Measurements from ENCODE around the gene POMT2. TPM values are rescaled to one million over a fixed set of nuclear protein-coding genes. Genes with fewer than 3 reads are reported as not detected.

Gene POMT2
- total RNA-seq, 2 experiments from 2014 or later, result 7.6 to 8.2 TPM

DNA sequence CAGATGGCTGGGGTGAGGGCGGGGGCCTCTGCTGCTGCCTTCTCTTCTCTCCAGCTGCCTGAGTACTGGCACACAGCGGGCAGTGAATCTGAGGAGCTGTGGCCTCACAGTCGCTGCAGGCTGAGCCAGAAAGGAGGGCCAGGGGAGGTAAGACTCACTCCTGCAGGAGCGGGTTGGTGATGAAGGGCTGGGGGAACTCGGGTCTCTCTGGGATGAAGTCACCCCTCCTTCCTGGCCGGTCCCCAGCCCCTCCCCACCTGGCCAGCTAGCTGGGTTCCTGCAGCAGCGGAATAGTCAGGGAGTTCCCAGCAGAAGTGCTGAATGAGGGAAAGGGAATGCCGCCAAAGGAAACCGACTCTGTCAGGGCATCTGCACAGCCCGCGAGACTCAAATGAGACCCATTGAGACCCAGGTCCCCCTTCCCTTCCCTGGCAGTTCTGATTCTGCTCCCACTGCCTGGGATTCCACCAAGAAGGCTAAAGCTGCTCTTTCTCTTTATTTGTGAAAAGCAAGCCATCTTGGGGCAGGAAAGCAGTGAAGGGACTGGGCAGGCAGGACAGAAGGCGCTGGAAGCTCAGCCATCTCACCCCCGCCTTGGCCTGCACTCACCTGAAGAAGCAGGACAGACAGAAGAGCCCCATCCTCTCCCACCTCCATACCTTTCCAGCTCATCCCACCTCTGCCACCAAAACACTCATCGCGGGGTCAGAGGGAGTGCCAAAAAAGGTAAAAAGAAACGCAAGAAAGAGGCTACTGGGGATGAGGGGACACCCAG is 54.9 kb downstream of the POMT2 start:
- Mint-ChIP-seq H3K9me3 (no peaks in the 10 kb centered on the region), H3K27ac (no peak overlapping the region), H3K27me3 (peaks cover 40% of the 10 kb centered on the region), H3K4me1 (ENCODE audit: low read depth) (no peaks in the 10 kb centered on the region), H3K4me3 (no peak overlapping the region), H3K36me3 (ENCODE audit: low read depth) (no peaks in the 10 kb centered on the region)
- Histone ChIP-seq H3K9me3 (ENCODE audit: control insufficient read depth in 1 of 2, insufficient read depth in 1 of 2, low read length in 2 of 2) (peaks cover 0 to 4% of the 10 kb centered on the region in 2 experiments), H3K36me3 (ENCODE audit: insufficient read depth, low read length) (no peaks in the 10 kb centered on the region), H3K27ac (ENCODE audit: low read depth in 1 of 2, low read length in 2 of 2) (no peak overlapping the region), H3K4me1 (ENCODE audit: insufficient read depth, low read length) (no peaks in the 10 kb centered on the region), H3K27me3 (ENCODE audit: control insufficient read depth in 1 of 2, insufficient read depth in 2 of 2, low read length in 2 of 2) (peaks cover 17 to 19% of the 10 kb centered on the region in 2 experiments), H3K4me3 (ENCODE audit: low read length) (no peak overlapping the region)
- TF ChIP-seq, protein P1, sequence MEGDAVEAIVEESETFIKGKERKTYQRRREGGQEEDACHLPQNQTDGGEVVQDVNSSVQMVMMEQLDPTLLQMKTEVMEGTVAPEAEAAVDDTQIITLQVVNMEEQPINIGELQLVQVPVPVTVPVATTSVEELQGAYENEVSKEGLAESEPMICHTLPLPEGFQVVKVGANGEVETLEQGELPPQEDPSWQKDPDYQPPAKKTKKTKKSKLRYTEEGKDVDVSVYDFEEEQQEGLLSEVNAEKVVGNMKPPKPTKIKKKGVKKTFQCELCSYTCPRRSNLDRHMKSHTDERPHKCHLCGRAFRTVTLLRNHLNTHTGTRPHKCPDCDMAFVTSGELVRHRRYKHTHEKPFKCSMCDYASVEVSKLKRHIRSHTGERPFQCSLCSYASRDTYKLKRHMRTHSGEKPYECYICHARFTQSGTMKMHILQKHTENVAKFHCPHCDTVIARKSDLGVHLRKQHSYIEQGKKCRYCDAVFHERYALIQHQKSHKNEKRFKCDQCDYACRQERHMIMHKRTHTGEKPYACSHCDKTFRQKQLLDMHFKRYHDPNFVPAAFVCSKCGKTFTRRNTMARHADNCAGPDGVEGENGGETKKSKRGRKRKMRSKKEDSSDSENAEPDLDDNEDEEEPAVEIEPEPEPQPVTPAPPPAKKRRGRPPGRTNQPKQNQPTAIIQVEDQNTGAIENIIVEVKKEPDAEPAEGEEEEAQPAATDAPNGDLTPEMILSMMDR (IDR thresholded peaks at IDR 0.05), result no peak
- intact Hi-C loops (cut with DNase I, micrococcal nuclease), result no loop called here
- no peak for ATAC-seq (ENCODE audit: poor library complexity)
- DNase-seq, result no peak
- ChIA-PET CTCF (no interaction called here), POLR2A (no interaction called here)

DNA sequence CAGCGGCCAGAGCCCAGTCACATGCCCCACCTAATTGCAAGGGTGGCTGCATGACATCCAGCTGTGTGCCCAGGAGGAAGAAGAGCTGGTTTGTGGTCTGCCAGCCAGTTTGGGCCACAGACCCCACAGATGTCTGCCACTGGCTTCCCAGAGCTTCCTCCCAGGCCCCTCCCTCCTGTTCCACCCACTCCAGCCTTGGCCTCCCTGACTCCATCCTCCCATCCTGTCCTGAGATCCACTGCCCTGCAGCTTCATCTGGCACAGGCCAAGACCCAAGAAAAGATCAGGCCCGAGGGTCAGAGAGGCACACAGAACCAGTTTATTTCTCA is 55.5 kb downstream of the POMT2 start:
- no peaks in the 10 kb centered on the region for H3K4me1 ChIP-seq (ENCODE audit: insufficient read depth, low read length)
- peaks cover 0 to 4% of the 10 kb centered on the region in 2 experiments for H3K9me3 ChIP-seq (ENCODE audit: control insufficient read depth in 1 of 2, insufficient read depth in 1 of 2, low read length in 2 of 2)
- ChIA-PET POLR2A (no interaction called here), CTCF (no interaction called here)
- H3K27ac ChIP-seq (ENCODE audit: low read depth in 1 of 2, low read length in 2 of 2), result no peak overlapping the region
- no peak overlapping the region for H3K4me3 ChIP-seq (ENCODE audit: low read length)
- Mint-ChIP-seq H3K27ac (no peak overlapping the region), H3K27me3 (peaks cover 40% of the 10 kb centered on the region), H3K9me3 (no peaks in the 10 kb centered on the region), H3K4me1 (ENCODE audit: low read depth) (no peaks in the 10 kb centered on the region), H3K4me3 (no peak overlapping the region), H3K36me3 (ENCODE audit: low read depth) (no peaks in the 10 kb centered on the region)
- peaks cover 13 to 14% of the 10 kb centered on the region in 2 experiments for H3K27me3 ChIP-seq (ENCODE audit: control insufficient read depth in 1 of 2, insufficient read depth in 2 of 2, low read length in 2 of 2)
- no peak for ATAC-seq (ENCODE audit: poor library complexity)
- no peak for DNase-seq
- intact Hi-C loops (cut with DNase I, micrococcal nuclease), result no loop called here
- TF ChIP-seq, protein P1 (IDR thresholded peaks at IDR 0.05), result no peak
- no peaks in the 10 kb centered on the region for H3K36me3 ChIP-seq (ENCODE audit: insufficient read depth, low read length)

DNA sequence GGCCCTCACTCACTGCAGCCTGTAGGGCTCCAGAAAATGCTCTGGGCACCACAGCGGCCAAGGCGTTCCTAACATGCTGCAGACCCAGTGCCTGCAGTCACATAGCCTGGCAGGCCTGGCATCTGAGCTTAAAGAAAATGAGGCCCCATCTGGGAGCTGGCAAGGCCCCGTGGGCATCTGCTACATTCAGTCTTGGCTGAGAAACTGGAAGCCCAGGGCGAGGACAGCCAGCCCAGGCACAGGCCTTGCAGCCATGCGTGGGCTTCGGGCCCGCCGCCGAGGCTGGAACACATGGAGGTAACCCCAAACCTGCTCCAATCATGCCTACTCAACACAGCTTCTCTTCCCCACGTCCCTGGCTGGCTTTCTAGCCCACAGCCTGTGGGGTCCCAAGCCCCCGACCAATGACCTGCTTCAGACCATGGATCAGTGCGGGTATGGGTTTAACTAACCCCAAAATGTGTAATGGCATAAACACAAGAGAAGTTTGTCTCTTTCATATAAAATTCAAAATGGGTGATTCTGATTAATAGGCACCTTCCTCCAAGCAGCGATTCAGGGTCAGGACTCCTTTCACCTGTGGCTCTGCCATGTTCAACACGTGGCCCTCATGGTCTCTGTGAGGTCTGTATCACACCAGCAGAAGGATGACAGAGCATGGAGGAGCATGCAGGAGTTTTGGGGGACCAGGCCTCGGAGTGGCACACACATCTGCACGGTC is 56.1 kb downstream of the POMT2 start:
- Histone ChIP-seq H3K36me3 (ENCODE audit: insufficient read depth, low read length) (no peaks in the 10 kb centered on the region), H3K27ac (ENCODE audit: low read depth in 1 of 2, low read length in 2 of 2) (no peak overlapping the region), H3K27me3 (ENCODE audit: control insufficient read depth in 1 of 2, insufficient read depth in 2 of 2, low read length in 2 of 2) (peaks cover 8 to 10% of the 10 kb centered on the region in 2 experiments), H3K9me3 (ENCODE audit: control insufficient read depth in 1 of 2, insufficient read depth in 1 of 2, low read length in 2 of 2) (peaks cover 0 to 4% of the 10 kb centered on the region in 2 experiments), H3K4me1 (ENCODE audit: insufficient read depth, low read length) (no peaks in the 10 kb centered on the region), H3K4me3 (ENCODE audit: low read length) (no peak overlapping the region)
- ChIA-PET POLR2A (no interaction called here), CTCF (no interaction called here)
- H3K36me3 Mint-ChIP-seq (ENCODE audit: low read depth), result no peaks in the 10 kb centered on the region
- no peaks in the 10 kb centered on the region for H3K9me3 Mint-ChIP-seq
- no peak for ATAC-seq (ENCODE audit: poor library complexity)
- intact Hi-C loops (cut with DNase I, micrococcal nuclease), result no loop called here
- H3K27me3 Mint-ChIP-seq, result peaks cover 40% of the 10 kb centered on the region
- no peak overlapping the region for H3K27ac Mint-ChIP-seq
- TF ChIP-seq, protein P1 (IDR thresholded peaks at IDR 0.05), result no peak
- H3K4me3 Mint-ChIP-seq, result no peak overlapping the region
- no peak for DNase-seq
- no peaks in the 10 kb centered on the region for H3K4me1 Mint-ChIP-seq (ENCODE audit: low read depth)

All from CD4-positive, alpha-beta T cell (primary cell).